Measurements from ENCODE around the gene CD164. TPM values are rescaled to one million over a fixed set of nuclear protein-coding genes. Genes with fewer than 3 reads are reported as not detected.
A peak's percentile ranks its signal among the peaks of the same experiment; 100 is the strongest.

The CD164 gene
- polyA plus RNA-seq, 3 donors: 106 to 392 (median 272) TPM

GRCh38 chr6:109363753-109364152 lies 18.5 kb downstream of the CD164 start:
- Mint-ChIP-seq H3K4me1 (peaks cover 5% of the 10 kb centered on the region), H3K27me3 (ENCODE audit: low read depth in 3 of 3) (no peaks in the 10 kb centered on the region), H3K27ac (peak overlapping the region in 1 of 7 donors; percentile 0), H3K4me3 (no peak overlapping the region), H3K36me3 (peaks cover 76 to 88% of the 10 kb centered on the region in 2 donors), H3K9me3 (peaks cover 0 to 8% (median 3%) of the 10 kb centered on the region in 7 donors)
- TF ChIP-seq, protein P1, sequence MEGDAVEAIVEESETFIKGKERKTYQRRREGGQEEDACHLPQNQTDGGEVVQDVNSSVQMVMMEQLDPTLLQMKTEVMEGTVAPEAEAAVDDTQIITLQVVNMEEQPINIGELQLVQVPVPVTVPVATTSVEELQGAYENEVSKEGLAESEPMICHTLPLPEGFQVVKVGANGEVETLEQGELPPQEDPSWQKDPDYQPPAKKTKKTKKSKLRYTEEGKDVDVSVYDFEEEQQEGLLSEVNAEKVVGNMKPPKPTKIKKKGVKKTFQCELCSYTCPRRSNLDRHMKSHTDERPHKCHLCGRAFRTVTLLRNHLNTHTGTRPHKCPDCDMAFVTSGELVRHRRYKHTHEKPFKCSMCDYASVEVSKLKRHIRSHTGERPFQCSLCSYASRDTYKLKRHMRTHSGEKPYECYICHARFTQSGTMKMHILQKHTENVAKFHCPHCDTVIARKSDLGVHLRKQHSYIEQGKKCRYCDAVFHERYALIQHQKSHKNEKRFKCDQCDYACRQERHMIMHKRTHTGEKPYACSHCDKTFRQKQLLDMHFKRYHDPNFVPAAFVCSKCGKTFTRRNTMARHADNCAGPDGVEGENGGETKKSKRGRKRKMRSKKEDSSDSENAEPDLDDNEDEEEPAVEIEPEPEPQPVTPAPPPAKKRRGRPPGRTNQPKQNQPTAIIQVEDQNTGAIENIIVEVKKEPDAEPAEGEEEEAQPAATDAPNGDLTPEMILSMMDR (IDR thresholded peaks at IDR 0.05): no peak
- no peak overlapping the region for H2AFZ ChIP-seq (ENCODE audit: insufficient read depth, low read depth, low read length, poor library complexity, severe bottlenecking)
- no peak for DNase-seq
- H3K36me3 ChIP-seq (replicated peaks in 1 of 2; ENCODE audit: control insufficient read depth in 1 of 2, insufficient read depth in 2 of 2, low read length in 2 of 2): peaks cover 61 to 93% of the 10 kb centered on the region in 2 donors
- H3K27me3 ChIP-seq (ENCODE audit: control insufficient read depth in 2 of 2, insufficient read depth in 2 of 2, low read length in 2 of 2): no peaks in the 10 kb centered on the region
- WGBS (ENCODE audit: insufficient coverage): no CpG with 5 or more reads among the region's 2 CpGs
- H3K9me3 ChIP-seq (replicated peaks in 1 of 2; ENCODE audit: control insufficient read depth in 1 of 2, insufficient read depth in 1 of 2, low read length in 2 of 2): no peaks in the 10 kb centered on the region
- no peak overlapping the region for H3K27ac ChIP-seq (ENCODE audit: low read depth in 1 of 2, low read length in 2 of 2)
- no peak overlapping the region for H3K4me2 ChIP-seq (replicated peaks; ENCODE audit: extremely low read depth, low read length, poor library complexity, severe bottlenecking)
- H3K79me2 ChIP-seq (ENCODE audit: insufficient read depth, low read length): peaks cover 57% of the 10 kb centered on the region
- H4K20me1 ChIP-seq (ENCODE audit: insufficient read depth, low read length): peaks cover 93% of the 10 kb centered on the region
- intact Hi-C loops (cut with micrococcal nuclease): no loop called here
- H3K9ac ChIP-seq (ENCODE audit: insufficient read depth, low read length, poor library complexity, severe bottlenecking): no peak overlapping the region
- no peaks in the 10 kb centered on the region for H3K4me1 ChIP-seq (ENCODE audit: control insufficient read depth in 1 of 2, insufficient read depth in 2 of 2, low read length in 2 of 2)
- no peak overlapping the region for H3K4me3 ChIP-seq (replicated peaks in 1 of 3; ENCODE audit: low read depth in 2 of 3, low read length in 3 of 3)

- Histone ChIP-seq H3K36me3 (replicated peaks in 1 of 2; ENCODE audit: control insufficient read depth in 1 of 2, insufficient read depth in 2 of 2, low read length in 2 of 2) (peaks cover 50 to 93% of the 10 kb centered on the region in 2 donors), H2AFZ (ENCODE audit: insufficient read depth, low read depth, low read length, poor library complexity, severe bottlenecking) (no peak overlapping the region), H3K9me3 (replicated peaks in 1 of 2; ENCODE audit: control insufficient read depth in 1 of 2, insufficient read depth in 1 of 2, low read length in 2 of 2) (no peaks in the 10 kb centered on the region), H3K79me2 (ENCODE audit: insufficient read depth, low read length) (peaks cover 43% of the 10 kb centered on the region), H3K27me3 (ENCODE audit: control insufficient read depth in 2 of 2, insufficient read depth in 2 of 2, low read length in 2 of 2) (no peaks in the 10 kb centered on the region), H3K4me2 (replicated peaks; ENCODE audit: extremely low read depth, low read length, poor library complexity, severe bottlenecking) (no peak overlapping the region), H3K4me1 (ENCODE audit: control insufficient read depth in 1 of 2, insufficient read depth in 2 of 2, low read length in 2 of 2) (no peaks in the 10 kb centered on the region), H3K4me3 (replicated peaks in 1 of 3; ENCODE audit: low read depth in 2 of 3, low read length in 3 of 3) (no peak overlapping the region), H4K20me1 (ENCODE audit: insufficient read depth, low read length) (peaks cover 78% of the 10 kb centered on the region), H3K9ac (ENCODE audit: insufficient read depth, low read length, poor library complexity, severe bottlenecking) (no peak overlapping the region), H3K27ac (ENCODE audit: low read depth in 1 of 2, low read length in 2 of 2) (peak overlapping the region in 1 of 2 donors; percentile 32)
- no peaks in the 10 kb centered on the region for H3K27me3 Mint-ChIP-seq (ENCODE audit: low read depth in 3 of 3)
- TF ChIP-seq, protein P1 (IDR thresholded peaks at IDR 0.05): no peak
- WGBS (ENCODE audit: insufficient coverage): 95% methylated on average over 4 of the region's 7 CpGs
- H3K9me3 Mint-ChIP-seq: peaks cover 0 to 8% (median 3%) of the 10 kb centered on the region in 7 donors
- H3K27ac Mint-ChIP-seq: peak overlapping the region in 5 of 7 donors; percentile 18 to 67 (median 53)
- DNase-seq: no peak
- H3K4me1 Mint-ChIP-seq: peaks cover 5% of the 10 kb centered on the region
- H3K36me3 Mint-ChIP-seq: peaks cover 79 to 87% of the 10 kb centered on the region in 2 donors
- intact Hi-C loops (cut with micrococcal nuclease): no loop called here
- no peak overlapping the region for H3K4me3 Mint-ChIP-seq
These were observed 20.0 kb downstream of the CD164 start for GRCh38 chr6:109362102-109362884.
